NCI-H128 (cell line): ENCODE results near the gene SNX3.
"Not testable (repeated sequence)": the region's sequence is repeated elsewhere in the genome, so short reads cannot be mapped to it uniquely, and the experiment has no call there.

Experiments used
- DNase-seq: peaks from one replicate; lab custom pipeline; 2025; ENCODE audit not compliant: unreplicated experiment; lab: John Stamatoyannopoulos, UW

The SNX3 gene

DNA sequence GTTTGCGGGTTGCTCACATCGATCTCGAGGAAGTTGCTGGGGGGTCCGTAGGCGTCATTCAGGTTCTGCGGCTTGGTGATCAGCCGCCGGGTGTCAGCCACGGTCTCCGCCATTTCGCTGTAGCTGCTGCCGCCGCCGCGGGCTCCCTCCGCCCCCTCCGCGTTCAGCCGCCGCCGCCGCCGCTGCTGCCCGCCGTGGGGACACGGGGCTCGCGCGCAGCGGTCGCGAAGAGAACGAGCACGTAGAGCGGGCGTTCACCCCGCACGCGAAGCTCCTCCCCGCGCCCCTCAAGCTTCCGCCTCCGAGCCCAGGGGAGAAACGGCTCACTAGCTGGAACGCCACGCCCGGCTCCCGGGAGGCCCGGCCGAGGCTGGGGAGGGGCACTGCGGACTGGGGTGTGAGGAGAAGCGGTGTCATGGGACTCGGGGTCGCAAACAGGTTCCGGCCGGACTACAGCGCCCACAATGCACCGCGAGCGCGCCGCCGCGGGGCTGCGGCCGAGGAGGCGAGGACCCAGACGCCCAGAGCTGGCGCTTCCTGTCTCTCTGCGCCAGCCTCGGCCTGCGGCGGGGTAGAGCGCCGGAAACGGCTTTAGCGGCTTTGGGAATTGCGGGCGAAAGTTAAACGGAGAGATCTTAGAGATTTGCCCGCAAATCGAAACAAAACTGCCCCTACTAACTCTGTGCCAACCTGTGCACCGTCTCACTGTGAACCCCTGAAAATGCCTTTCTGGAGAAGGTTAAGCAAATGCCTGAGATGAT, at the start of gene SNX3:
SNX3 (minus strand) TSS at position 232 of the 761 bp plus-strand sequence; CDS start at position 113, 119 bp downstream.
- DNase-seq, result peak; percentile 95

DNA sequence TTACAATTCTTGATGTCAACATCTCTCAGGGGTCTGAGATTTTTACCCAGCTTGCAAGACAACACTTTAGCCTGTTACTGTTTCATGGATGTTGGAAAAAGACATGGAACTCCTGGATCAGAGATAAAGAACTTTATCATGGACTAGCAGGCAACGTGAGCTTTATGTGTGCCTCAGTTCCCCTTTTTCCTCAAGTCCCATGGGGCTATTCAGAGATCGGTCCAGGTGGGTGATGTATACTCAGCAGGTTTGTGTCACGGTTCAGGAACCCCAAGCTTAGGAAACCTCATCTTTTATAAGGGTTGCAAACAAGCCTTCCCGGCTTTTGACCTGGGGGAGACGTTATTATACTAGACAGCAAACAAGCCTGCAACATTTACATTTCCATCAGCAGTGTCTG, 49.0 kb upstream of the SNX3 start:
- DNase-seq, result no peak

DNA sequence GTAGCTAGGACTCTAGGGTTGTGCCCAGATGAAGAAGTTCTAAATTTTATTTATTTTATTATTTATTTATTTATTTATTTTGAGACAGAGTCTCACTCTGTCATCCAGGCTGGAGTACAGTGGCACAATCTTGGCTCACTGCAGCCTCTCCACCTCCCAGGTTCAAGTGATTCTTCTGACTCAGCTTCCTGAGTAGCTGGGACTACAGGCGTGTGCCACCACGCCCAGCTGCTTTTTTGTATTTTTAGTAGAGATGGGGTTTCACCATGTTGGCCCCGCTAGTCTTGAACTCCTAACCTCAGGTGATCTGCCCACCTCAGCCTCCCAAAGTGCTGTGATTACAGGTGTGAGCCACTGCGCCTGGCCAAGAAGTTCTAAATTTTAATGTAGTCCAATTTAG, 47.8 kb upstream of the SNX3 start:
- DNase-seq, result not testable (repeated sequence)

DNA sequence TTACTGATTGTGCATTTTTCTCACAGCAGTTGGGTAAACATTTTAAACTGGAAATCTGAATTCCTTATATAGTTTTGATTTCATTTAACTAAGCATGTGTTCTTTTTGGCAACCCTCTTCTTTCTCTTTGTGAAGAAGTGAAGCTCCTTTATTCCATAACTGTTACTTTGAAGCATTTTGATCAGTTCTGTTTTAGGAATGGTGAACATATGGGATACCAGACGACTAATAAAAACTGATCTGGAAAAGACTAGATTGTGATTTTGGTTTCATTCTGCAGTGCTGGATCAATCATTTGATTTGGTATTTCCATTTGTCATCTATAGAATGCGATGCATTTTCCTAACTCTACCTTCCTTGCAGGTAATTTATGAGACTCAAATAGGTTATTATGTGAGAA, 43.8 kb upstream of the SNX3 start:
- no peak for DNase-seq

DNA sequence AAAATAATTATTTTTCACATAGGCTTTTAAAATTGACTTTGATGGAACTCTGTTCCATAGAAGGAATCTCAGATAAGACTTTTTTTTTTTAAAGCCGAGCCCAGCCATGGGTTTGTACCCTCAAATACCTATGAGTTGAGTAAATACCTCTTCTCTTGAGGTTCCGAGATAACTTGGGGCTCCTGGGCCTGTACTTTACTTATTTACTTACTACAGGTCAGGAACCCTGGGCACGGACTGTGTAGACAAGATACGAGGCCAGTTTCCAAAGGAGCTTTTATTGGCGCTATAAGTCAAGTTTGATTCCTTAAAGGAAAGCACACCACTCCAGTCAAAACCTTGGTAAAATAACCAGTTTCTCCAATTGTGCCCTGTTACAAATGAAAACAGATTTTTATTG, 41.5 kb upstream of the SNX3 start:
- DNase-seq, result no peak

DNA sequence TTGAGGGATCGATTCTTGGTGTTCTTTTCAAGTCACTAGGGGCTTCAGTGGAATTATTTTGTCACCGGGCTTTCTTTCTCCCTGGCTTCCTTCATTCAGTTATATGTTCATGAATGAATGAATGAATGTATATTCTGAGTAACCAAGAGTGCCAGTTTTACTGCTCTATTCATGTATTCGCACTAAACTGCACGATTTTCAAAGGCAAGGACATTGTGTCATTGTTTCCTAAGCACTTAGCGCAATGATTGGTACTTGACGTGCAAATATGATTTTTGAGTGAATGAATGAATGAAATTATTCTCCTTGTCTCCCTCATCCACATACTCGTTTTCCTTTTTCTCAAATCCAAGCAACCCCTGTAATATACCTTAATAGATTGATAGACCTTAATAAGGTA, 34.8 kb upstream of the SNX3 start:
- DNase-seq, result no peak

DNA sequence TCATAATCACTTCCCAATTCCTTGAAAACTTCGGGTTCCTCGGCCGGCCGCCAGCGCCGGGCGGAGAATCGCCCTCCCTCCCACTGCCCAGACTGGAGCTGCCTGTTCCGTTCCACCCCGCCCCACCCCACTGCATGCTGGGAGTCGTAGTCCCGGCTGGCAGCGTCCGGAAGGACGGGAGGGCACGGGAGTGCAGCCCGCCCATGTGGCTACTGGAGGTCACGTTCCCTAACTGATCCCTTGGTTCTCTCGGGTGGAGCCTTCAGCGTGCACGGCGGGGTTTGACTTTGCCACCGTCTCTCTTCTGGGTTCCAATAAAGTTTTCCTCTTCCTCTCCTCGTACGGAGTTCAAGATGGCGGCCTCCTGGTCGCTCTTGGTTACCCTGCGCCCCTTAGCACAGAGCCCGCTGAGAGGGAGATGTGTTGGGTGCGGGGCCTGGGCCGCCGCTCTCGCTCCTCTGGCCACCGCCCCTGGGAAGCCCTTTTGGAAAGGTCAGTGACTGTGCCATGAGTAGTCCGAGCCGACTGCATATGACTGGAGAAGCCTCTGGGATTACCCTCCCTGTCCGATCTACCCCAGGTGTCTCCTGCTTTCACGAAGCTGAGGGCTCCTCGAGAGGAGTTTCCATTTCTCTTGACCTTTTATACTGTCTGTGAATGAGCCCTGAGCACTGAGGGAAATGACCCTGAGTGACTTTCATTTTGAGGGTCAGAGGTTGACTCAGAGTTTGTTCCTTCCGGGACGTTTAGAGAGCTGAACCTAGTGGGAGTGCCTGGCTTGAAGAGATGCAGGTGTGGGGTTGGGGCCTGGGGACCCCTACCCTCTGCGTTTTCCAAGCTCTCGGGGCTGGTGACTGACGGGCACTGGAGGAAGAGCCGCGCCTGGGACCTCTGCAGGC, 34.1 kb upstream of the SNX3 start, which contains the start of gene AFG1L:
AFG1L (plus strand) TSS at position 328 of the 899 bp plus-strand sequence; CDS start at position 354, 26 bp downstream.
- peak; percentile 68 for DNase-seq

DNA sequence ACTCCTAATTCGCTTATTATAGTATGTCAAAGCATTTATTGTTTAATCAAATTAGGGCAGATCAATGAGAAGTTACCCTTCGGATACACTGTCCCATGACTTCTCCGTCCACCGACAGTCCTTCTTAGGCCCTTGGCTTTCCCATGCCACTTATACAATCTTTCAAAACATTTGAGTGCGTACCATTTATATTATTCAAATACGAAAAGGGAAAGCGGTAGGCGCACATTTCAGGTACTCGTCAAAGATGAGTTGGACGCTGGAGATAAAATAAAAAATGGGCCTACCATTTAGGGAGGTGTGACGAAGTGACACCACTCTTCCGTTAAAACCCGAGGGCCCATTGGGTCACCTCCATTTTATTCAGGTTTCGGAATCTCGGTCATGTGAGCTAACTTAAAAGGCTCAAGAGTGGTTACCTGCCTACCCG, 33.5 kb upstream of the SNX3 start:
- DNase-seq, result no peak

DNA sequence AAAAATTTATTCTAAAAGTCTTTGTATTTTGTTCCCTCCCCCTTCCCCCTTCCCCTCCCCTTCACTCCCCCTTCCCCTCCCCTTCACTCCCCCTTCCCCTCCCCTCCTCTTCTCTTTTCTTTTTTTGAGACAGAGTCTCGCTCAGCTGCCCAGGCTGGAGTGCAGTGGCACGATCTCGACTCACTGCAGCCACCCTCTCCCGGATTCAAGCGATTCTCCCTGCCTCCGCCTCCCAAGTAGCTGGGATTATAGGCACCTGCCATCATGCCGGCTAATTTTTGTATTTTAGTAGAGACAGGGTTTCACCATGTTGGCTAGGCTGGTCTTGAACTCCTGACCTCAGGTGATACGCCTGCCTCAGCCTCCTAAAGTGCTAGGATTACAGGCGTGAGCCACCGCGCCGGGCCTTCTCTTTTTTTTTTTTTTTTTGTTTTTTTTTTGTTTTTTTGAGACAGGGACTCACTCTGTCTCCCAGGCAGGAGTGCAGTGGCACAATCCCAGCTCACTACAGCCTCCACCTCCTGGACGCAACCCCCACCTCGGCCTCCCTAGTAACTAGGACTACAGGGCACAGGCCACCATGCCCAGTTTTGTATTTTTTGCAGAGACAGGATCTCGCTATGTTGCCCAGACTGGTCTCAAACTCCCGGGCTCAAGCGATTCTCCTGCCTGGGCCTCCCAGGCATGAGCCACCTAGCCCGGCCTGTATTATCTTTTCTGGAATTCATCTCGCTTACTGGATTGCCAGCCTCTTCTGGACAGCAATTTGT, 32.9 kb upstream of the SNX3 start:
- no peak for DNase-seq

DNA sequence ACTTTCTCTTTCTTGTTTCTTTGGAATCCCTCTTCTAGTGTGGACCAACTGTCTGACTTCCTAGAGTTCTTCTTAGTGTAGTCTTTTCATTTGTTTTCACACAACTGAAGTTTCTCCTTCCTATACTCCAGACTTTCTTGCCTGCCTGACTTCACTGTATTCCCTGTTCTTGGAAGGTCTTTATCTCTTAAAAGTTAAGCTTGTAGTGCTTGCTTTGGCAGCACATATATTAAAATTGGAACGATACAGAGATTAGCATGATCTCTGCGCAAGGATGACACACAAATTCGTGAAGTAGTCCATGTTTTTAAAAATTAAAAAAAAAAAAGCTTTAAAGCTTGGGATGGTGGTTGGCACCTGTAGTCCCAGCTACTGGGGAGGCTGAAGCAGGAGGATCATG, 31.7 kb upstream of the SNX3 start:
- DNase-seq, result not testable (repeated sequence)

DNA sequence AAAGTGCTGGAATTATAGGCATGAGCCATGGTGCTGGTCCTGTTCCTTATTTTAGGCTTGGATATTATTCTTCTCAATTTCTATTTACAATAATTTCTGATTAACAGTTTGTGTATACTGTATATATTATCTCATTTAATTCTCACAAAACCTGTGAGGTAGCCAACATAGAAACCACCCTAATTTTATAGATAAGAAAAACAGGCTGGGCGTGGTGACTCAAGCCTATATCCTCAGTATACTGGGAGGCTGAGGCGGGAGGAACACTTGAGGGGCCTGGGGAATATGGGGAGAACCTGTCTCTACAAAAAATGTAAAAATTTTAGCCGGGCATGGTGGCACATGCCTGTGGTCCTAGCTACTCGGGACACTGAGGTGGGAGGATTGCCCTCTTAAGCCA, 30.3 kb upstream of the SNX3 start:
- DNase-seq, result no peak

DNA sequence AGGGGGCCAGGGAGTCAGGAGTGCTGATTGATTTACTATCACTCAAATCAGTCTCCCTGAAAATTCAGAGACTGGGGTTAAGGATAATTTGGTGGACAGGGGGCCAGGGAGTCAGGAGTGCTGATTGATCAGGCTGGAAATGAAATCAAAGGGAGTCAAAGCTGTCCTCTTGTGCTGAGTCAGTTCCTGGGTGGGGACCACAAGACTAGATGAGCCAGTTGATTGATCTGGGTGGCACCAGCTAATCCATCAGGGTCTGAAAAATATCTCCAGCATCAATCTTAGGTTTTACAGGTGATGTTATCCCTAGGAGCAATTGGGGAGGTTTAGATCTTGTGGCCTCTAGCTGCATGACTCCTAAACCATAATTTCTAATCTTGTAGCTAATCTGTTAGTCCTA, 27.9 kb upstream of the SNX3 start:
- DNase-seq, result no peak

DNA sequence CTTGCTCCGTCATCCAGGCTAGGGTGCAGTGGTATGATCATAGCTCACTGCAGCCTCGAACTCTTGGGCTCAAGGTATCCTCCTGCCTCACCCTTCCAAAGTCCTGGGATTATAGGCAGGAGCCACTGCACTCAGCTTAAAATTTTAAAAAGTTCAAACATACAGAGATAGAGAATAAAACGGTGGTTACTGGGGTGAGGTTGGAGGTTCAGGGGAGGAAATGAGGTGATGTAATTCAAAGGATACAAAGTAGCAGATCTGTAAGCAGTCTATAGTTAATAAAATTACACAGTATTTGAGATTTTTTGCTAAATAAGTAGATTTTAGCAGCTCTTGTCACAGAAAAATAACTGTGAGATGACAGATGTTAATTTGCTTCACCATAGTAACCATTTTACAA, 26.5 kb upstream of the SNX3 start:
- DNase-seq, result no peak

DNA sequence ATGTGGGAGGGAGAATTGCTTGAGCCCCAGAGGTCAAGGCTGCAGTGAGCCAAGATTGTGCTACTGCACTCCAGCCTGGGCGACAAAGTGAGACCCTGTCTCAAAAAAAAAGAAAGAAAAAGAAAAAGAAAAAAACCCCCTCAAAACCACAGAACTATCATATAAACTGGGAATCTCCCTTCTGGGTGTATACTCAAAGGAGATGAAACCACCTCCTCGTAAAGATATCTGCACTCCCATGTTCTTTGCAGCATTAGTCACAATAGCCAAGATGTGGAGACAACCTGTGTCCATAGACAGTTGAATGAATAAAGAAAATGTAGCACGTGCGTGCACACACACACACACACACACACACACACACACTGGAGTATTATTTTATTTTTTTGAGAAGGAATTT, 25.5 kb upstream of the SNX3 start:
- no peak for DNase-seq

DNA sequence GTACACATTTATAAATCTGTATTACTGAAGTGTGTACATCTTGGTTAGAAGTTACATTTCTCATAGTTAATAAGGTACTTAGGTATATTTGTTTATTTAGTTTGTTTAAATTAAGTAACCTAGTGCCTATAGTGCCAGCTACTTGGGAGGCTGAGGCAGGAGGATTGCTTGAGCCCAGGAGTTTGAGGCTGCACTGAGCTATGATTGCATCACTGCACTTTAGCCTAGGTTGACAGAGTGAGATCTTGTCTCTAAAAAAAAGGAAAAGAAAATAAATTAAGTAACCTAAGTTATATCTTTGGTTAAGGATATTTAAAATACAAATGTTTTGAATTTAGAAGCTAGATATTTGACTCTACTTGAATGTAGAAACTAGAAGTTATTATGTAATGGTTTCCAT, 24.5 kb upstream of the SNX3 start:
- no peak for DNase-seq

DNA sequence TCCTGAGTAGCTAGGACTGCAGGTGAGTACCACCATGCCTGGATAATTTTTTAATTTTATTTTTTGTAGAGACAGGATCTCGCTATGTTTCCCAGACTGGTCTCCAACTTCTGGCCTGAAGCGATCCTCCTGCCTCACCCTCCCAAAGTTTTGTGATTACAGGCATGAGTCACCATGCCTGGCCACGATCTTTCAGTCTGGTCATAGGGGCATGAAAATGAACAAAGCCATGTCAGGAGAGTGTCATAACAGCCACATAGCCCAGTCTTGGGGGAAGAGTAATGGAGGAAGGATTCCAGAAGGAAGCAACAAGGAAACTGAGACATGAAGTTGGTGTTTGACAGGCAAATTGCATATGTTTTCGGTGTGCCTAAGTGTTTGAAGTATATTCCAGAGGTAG, 17.0 kb upstream of the SNX3 start:
- no peak for DNase-seq

DNA sequence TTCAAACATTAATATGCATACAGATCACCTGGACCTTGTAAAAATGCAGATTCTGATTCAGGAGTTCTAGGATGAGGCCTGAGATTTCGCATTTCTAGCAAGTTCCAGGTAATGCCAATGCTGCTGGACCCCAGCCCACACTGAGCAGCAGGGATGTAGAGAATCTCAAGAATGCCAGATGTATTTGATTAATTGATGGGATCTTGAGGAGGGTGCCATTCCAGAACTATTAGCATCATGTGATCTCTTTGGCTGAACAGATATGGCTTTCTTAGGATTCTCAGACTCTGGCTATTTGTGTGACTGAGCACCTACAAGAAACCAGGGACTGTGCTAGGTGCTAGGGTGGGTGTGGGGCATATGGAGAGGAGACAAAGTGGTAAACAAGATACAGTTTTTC, 16.5 kb upstream of the SNX3 start:
- no peak for DNase-seq

DNA sequence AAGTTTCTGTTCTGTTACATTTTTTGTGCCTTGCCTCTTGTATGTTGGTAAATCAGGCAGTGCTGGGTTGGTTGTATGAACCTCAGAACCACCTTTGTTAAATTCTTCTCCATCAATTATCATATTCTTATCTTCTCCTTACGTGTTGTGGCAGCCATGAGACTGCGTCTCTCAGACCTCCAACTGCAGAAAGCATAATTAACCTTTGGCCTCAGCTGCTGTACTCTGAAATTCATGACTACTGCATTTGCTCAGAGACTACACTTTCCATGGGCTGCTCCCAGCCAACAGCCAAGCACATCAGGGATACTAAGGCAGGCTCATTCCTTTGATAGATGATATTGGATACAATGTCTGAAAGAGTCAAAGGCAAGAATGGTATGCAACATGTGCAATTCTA, 15.1 kb upstream of the SNX3 start:
- DNase-seq, result no peak

DNA sequence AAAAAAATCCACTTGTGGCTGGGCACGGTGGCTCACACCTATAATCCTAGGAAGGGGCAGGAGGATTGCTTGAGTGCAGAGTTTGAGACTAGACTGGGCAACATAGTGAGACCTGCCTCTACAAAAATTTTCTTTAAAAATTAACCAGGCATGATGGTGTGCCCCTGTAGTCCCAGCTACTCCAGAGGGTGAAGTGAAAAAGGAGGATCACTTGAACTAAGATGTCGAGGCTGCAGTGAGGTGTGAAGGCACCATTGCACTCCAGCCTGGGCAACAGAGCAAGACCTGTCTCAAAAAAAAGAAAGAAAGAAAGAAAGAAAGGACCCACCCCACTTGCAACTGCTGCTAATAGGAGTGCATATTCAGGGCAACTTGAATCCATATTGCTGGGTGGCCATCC, 13.7 kb upstream of the SNX3 start:
- DNase-seq, result no peak

DNA sequence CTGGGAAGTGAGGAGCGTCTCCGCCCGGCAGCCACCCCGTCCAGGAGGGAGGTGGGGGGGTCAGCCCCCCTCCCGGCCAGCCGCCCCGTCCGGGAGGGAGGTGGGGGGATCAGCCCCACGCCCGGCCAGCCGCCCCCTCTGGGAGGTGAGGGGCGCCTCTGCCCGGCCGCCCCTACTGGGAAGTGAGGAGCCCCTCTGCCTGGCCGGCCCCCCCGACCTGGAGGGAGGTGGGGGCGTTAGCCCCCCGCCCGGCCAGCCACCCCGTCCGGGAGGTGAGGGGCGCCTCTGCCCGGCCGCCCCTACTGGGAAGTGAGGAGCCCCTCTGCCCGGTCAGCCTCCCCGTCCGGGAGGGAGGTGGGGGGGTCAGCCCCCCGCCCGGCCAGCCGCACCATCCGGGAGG, 9.1 kb upstream of the SNX3 start:
- not testable (repeated sequence) for DNase-seq

DNA sequence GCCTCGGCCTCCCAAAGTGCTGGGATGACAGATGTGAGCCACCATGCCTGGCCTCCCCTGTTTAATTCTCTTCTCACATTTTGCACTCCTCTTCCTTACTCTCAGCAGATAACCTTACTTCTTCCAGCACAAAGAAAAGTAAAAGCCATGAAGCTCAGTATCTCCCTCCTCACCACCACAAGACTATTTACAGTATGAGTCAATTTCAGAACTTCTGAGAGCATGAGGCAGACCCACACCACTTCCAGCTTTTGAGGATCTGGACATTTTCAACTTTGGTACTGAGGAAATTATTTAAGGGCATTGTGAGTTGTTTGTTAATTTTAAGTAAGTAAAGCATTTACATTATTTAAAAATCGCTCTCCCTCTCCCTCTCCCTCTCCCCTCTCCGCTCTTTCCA, 8.0 kb upstream of the SNX3 start:
- no peak for DNase-seq
